Lower leg skin (tissue), 3 donors: Measurements from ENCODE around the gene CEP131.

Source experiments
- POLR2A ChIP-seq, 2 donors: fragments of 450-650 bp; IDR thresholded peaks; one replicate each; pipeline ENCODE4 v1.6.1; 2016 to 2017; ENCODE audit warnings: antibody characterized with exemption in 2 of 2, mild to moderate bottlenecking in 1 of 2, moderate library complexity in 1 of 2
- TF ChIP-seq, protein P1 (sequence below), 3 donors: fragments of 450-650 bp; IDR thresholded peaks; one replicate each; pipeline ENCODE4 v1.5.1; 2016; ENCODE audit warnings: antibody characterized with exemption in 3 of 3, mild to moderate bottlenecking in 3 of 3, moderate library complexity in 2 of 3

- TF ChIP-seq, protein P1, sequence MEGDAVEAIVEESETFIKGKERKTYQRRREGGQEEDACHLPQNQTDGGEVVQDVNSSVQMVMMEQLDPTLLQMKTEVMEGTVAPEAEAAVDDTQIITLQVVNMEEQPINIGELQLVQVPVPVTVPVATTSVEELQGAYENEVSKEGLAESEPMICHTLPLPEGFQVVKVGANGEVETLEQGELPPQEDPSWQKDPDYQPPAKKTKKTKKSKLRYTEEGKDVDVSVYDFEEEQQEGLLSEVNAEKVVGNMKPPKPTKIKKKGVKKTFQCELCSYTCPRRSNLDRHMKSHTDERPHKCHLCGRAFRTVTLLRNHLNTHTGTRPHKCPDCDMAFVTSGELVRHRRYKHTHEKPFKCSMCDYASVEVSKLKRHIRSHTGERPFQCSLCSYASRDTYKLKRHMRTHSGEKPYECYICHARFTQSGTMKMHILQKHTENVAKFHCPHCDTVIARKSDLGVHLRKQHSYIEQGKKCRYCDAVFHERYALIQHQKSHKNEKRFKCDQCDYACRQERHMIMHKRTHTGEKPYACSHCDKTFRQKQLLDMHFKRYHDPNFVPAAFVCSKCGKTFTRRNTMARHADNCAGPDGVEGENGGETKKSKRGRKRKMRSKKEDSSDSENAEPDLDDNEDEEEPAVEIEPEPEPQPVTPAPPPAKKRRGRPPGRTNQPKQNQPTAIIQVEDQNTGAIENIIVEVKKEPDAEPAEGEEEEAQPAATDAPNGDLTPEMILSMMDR (IDR thresholded peaks at IDR 0.05), result no peak
- no peak for TF ChIP-seq POLR2A (IDR thresholded peaks at IDR 0.05)
These were observed 49.6 kb downstream of the CEP131 start for GRCh38 chr17:81173052-81173761.
